Measurements from ENCODE around the gene GARIN5B. TPM values are rescaled to one million over a fixed set of nuclear protein-coding genes. Genes with fewer than 3 reads are reported as not detected.

Gene GARIN5B
- total and polyA plus RNA-seq, 2 donors (not counting 1 experiment from before 2014, with no cell fraction given) = not detected

- H3K27me3 ChIP-seq (replicated peaks in 1 of 4; ENCODE audit: control extremely low read depth in 1 of 4, control insufficient read depth in 3 of 4, insufficient read depth in 4 of 4, low read length in 3 of 4) = peaks cover 0 to 23% (median 10%) of the 10 kb centered on the region in 4 experiments
- no peak overlapping the region for H3K27ac ChIP-seq (ENCODE audit: low read length in 2 of 2)
- H3K36me3 ChIP-seq (replicated peaks in 1 of 2; ENCODE audit: control extremely low read depth in 1 of 2, control insufficient read depth in 1 of 2, extremely low read depth in 1 of 2, insufficient read depth in 2 of 2, low read length in 1 of 2) = no peaks in the 10 kb centered on the region
- no peak overlapping the region for H3K4me3 ChIP-seq (ENCODE audit: control extremely low read depth in 1 of 5, extremely low read depth in 1 of 5, insufficient read depth in 1 of 5, low read depth in 2 of 5, low read length in 4 of 5)
- Mint-ChIP-seq H3K4me1 (peaks cover 10% of the 10 kb centered on the region), H3K27ac (no peak overlapping the region), H3K27me3 (peaks cover 5% of the 10 kb centered on the region), H3K4me3 (no peak overlapping the region), H3K9me3 (ENCODE audit: insufficient read depth) (no peaks in the 10 kb centered on the region)
- peaks cover 6 to 11% of the 10 kb centered on the region in 2 donors for H3K4me1 ChIP-seq (ENCODE audit: control insufficient read depth in 2 of 2, insufficient read depth in 2 of 2, low read length in 2 of 2)
- TF ChIP-seq CTCF (IDR thresholded peaks at IDR 0.05) (no peak), EZH2 (IDR thresholded peaks at IDR 0.05; ENCODE audit: borderline replicate concordance, insufficient read depth, low read depth, low read length, poor library complexity, severe bottlenecking) (no peak)
- H3K9ac ChIP-seq (ENCODE audit: low read length) = no peak overlapping the region
- no peak overlapping the region for H2AFZ ChIP-seq (ENCODE audit: insufficient read depth, low read depth, low read length, poor library complexity, severe bottlenecking)
- peaks cover 11% of the 10 kb centered on the region for H3K79me2 ChIP-seq (ENCODE audit: control insufficient read depth, insufficient read depth, low read length)
- DNase-seq = no peak
- 89% methylated on average over 9 of the region's 11 CpGs for WGBS (ENCODE audit: insufficient coverage)
- no peak overlapping the region for H3K4me2 ChIP-seq (replicated peaks; ENCODE audit: low read depth, low read length, poor library complexity, severe bottlenecking)
- ATAC-seq (ENCODE audit: low read depth) = no peak
- H4K20me1 ChIP-seq (ENCODE audit: control insufficient read depth, insufficient read depth, low read length, poor library complexity, severe bottlenecking) = peaks cover 6% of the 10 kb centered on the region
- CTCF ChIA-PET = no interaction called here
- POLR2A ChIA-PET = interaction anchor here (0.6 kb wide), 1 partner anchor 248 kb away, joined by 6 read pairs; no protein-coding TSS in a partner anchor
- no peaks in the 10 kb centered on the region for H3K9me3 ChIP-seq (ENCODE audit: control extremely low read depth in 1 of 3, control insufficient read depth in 2 of 3, insufficient read depth in 1 of 3, low read length in 2 of 3)
- intact Hi-C loops (cut with micrococcal nuclease) = no loop called here
Observed at GRCh38 chr19:55379174-55379573, 16.1 kb upstream of the GARIN5B start.

GRCh38 chr19:55377356-55378131 is 14.5 kb upstream of the GARIN5B start:
- WGBS (ENCODE audit: insufficient coverage) = 62% methylated on average over 43 of the region's 43 CpGs
- ATAC-seq (ENCODE audit: low read depth) (no peak), DNase-seq (no peak)
- Mint-ChIP-seq H3K4me1 (peaks cover 4% of the 10 kb centered on the region), H3K27ac (no peak overlapping the region), H3K9me3 (ENCODE audit: insufficient read depth) (no peaks in the 10 kb centered on the region), H3K4me3 (no peak overlapping the region), H3K27me3 (peaks cover 11% of the 10 kb centered on the region)
- ChIA-PET CTCF (no interaction called here), POLR2A (no interaction called here)
- Histone ChIP-seq H3K79me2 (ENCODE audit: control insufficient read depth, insufficient read depth, low read length) (peaks cover 10% of the 10 kb centered on the region), H3K9ac (ENCODE audit: low read length) (no peak overlapping the region), H3K4me2 (replicated peaks; ENCODE audit: low read depth, low read length, poor library complexity, severe bottlenecking) (no peak overlapping the region), H2AFZ (ENCODE audit: insufficient read depth, low read depth, low read length, poor library complexity, severe bottlenecking) (no peak overlapping the region), H3K4me3 (ENCODE audit: control extremely low read depth in 1 of 5, extremely low read depth in 1 of 5, insufficient read depth in 1 of 5, low read depth in 2 of 5, low read length in 4 of 5) (no peak overlapping the region), H4K20me1 (ENCODE audit: control insufficient read depth, insufficient read depth, low read length, poor library complexity, severe bottlenecking) (no peaks in the 10 kb centered on the region), H3K27me3 (replicated peaks in 1 of 4; ENCODE audit: control extremely low read depth in 1 of 4, control insufficient read depth in 3 of 4, insufficient read depth in 4 of 4, low read length in 3 of 4) (peaks cover 0 to 38% (median 13%) of the 10 kb centered on the region in 4 experiments), H3K4me1 (ENCODE audit: control insufficient read depth in 2 of 2, insufficient read depth in 2 of 2, low read length in 2 of 2) (peaks cover 0 to under 1% of the 10 kb centered on the region in 2 donors), H3K36me3 (replicated peaks in 1 of 2; ENCODE audit: control extremely low read depth in 1 of 2, control insufficient read depth in 1 of 2, extremely low read depth in 1 of 2, insufficient read depth in 2 of 2, low read length in 1 of 2) (no peaks in the 10 kb centered on the region), H3K27ac (ENCODE audit: low read length in 2 of 2) (no peak overlapping the region), H3K9me3 (ENCODE audit: control extremely low read depth in 1 of 3, control insufficient read depth in 2 of 3, insufficient read depth in 1 of 3, low read length in 2 of 3) (peaks cover 0 to 7% (median 0%) of the 10 kb centered on the region in 3 donors)
- TF ChIP-seq EZH2 (IDR thresholded peaks at IDR 0.05; ENCODE audit: borderline replicate concordance, insufficient read depth, low read depth, low read length, poor library complexity, severe bottlenecking) (no peak), CTCF (IDR thresholded peaks at IDR 0.05) (no peak)
- intact Hi-C loops (cut with micrococcal nuclease) = no loop called here

Measured in B cell (primary cell).